Stimulated activated naive B cell treated with anti-CD40 and anti-IgM and Interleukin-4, amounts not matched to agents 10 μg/mL and 1 μg/mL and 100 μg/mL, for 72 hours (primary cell): Measurements from ENCODE around the gene NAP1L5.

Experiments
- ATAC-seq, 2 donors: fragments of 150-1000 bp; cut with Tn5 transposase; replicated peaks; 2 replicates each; pipeline ENCODE4 v1.10.0; 2021; ENCODE audit warnings: moderate library complexity in 1 of 2
- DNase-seq: peaks from one replicate; pipeline ENCODE4 v3.0.0; 2021
- H3K27ac Mint-ChIP-seq: one replicate; pipeline ENCODE4 v1.8.0; 2022; ENCODE audit warnings: mild to moderate bottlenecking, mixed read lengths
- H3K27me3 Mint-ChIP-seq, 2 donors: one replicate each; pipeline ENCODE4 v1.8.0; 2022; ENCODE audit warnings: mixed read lengths in 2 of 2
- H3K36me3 Mint-ChIP-seq, 2 donors: one replicate each; pipeline ENCODE4 v1.8.0; 2022; ENCODE audit warnings: mixed read lengths in 2 of 2, mild to moderate bottlenecking in 1 of 2
- H3K4me1 Mint-ChIP-seq, 2 donors: one replicate each; pipeline ENCODE4 v1.8.0; 2022; ENCODE audit warnings: mixed read lengths in 2 of 2, mild to moderate bottlenecking in 1 of 2
- H3K4me3 Mint-ChIP-seq, 2 donors: one replicate each; pipeline ENCODE4 v1.8.0; 2022; ENCODE audit warnings: mild to moderate bottlenecking in 2 of 2, mixed read lengths in 2 of 2, moderate library complexity in 1 of 2
- H3K9me3 Mint-ChIP-seq, 2 donors: one replicate each; pipeline ENCODE4 v1.8.0; 2022; ENCODE audit warnings: mixed read lengths in 2 of 2, mild to moderate bottlenecking in 1 of 2

NAP1L5 gene

DNA sequence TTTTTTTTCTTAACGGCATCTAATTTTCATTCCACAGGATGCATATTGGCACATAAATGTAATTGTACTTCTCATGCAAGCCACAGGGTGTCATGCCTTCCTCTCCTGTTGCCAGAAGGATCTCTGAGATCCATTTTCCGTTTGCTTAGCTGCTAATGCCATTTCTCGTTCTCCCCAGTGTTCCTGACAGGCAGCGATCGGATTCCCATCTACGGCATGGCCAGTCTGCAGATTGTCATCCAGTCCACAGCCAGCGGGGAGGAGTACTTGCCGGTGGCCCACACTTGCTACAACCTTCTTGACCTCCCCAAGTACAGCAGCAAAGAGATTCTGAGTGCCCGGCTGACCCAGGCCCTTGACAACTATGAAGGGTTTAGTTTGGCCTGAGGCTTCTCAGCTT lies 8.9 kb upstream of the NAP1L5 start:
- DNase-seq (no peak), ATAC-seq (no peak)
- Mint-ChIP-seq H3K36me3 (peaks cover 23 to 53% of the 10 kb centered on the region in 2 donors), H3K27me3 (no peaks in the 10 kb centered on the region), H3K27ac (no peak overlapping the region), H3K4me3 (no peak overlapping the region), H3K4me1 (no peaks in the 10 kb centered on the region), H3K9me3 (no peaks in the 10 kb centered on the region)

DNA sequence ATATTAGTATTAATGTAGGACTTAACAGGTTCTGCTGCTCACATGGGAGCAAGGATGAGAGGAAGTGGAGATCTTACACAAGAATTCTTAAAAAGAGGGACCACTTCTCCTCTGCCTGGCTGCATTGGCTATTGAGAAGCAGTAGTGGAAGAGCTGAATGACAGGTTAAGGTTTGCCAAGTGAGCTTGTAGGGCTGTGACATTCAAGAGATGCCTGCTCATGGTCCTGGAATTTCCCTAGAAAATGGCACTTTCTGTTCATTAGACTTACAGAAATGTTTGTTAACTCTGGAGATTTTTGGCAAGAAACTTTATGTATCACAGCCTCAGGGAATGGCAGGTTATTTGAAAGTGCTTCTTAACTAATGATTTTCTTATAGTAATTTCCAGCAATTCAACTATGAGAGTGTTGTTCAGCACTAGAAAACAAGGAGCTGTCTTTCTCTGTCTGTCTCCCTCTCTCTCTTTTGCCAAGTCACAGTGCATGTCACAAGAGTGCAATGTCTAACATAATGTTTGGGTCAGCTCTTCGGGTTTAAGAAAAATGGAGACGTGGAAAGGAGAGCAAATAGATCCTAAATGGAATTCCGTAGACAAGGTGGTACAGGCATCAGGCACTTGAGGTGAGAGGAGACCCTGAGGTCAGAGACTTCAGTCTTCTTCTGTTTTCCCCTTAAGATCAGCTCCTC lies 8.3 kb upstream of the NAP1L5 start:
- no peaks in the 10 kb centered on the region for H3K9me3 Mint-ChIP-seq
- no peak overlapping the region for H3K4me3 Mint-ChIP-seq
- DNase-seq (no peak), ATAC-seq (peak in 1 of 2 donors; percentile 34)
- H3K4me1 Mint-ChIP-seq: no peaks in the 10 kb centered on the region
- no peak overlapping the region for H3K27ac Mint-ChIP-seq
- peaks cover 23 to 53% of the 10 kb centered on the region in 2 donors for H3K36me3 Mint-ChIP-seq
- no peaks in the 10 kb centered on the region for H3K27me3 Mint-ChIP-seq

DNA sequence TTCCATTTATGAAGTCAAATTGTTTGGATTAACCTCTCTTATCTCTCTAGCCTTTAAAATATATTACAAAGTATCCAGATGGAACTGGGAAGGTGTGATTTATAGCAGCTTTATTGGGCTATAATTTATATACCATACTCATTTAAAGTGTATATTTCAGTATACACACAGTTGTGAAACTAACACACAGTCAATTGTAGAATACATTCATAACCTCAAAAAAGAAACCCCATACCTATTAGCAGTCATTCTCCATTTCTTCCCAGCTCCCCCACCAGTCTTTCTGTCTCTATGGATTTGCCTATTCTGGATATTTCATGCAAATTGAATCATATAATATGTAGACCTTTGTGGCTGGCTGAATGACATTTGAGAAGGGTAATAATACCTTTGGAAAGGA lies 7.6 kb upstream of the NAP1L5 start:
- H3K27me3 Mint-ChIP-seq: no peaks in the 10 kb centered on the region
- H3K9me3 Mint-ChIP-seq: no peaks in the 10 kb centered on the region
- H3K27ac Mint-ChIP-seq: no peak overlapping the region
- no peaks in the 10 kb centered on the region for H3K4me1 Mint-ChIP-seq
- ATAC-seq (no peak), DNase-seq (no peak)
- no peak overlapping the region for H3K4me3 Mint-ChIP-seq
- peaks cover 23 to 53% of the 10 kb centered on the region in 2 donors for H3K36me3 Mint-ChIP-seq

DNA sequence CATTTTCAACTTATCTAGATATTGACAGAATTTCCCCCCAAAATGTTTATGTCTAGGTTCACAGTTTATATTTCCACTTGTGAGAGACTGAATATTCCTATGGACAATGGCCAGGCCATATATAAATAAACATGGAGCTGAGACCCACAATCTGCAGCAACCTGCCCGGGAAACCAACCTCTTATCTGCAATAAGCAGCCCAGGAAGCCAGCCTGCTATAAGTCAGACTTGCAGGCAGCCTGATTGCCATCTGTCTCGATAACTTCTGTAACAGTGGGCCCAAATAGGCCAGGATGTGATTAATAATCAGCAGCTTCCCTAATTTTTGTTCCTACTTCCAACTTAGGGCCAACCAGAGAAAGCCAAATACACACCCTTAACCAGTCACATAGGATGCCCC lies 5.2 kb upstream of the NAP1L5 start:
- DNase-seq: no peak
- H3K4me1 Mint-ChIP-seq: peaks cover 6% of the 10 kb centered on the region in 2 donors
- H3K9me3 Mint-ChIP-seq: peaks cover 0 to 4% of the 10 kb centered on the region in 2 donors
- no peak overlapping the region for H3K4me3 Mint-ChIP-seq
- H3K36me3 Mint-ChIP-seq: peaks cover 21 to 47% of the 10 kb centered on the region in 2 donors
- no peak overlapping the region for H3K27ac Mint-ChIP-seq
- H3K27me3 Mint-ChIP-seq: no peaks in the 10 kb centered on the region
- no peak for ATAC-seq

GRCh38 chr4:88698519-88698918 lies 890 bp upstream of the NAP1L5 start:
- no peak for ATAC-seq
- Mint-ChIP-seq H3K36me3 (peaks cover 12 to 27% of the 10 kb centered on the region in 2 donors), H3K27ac (no peak overlapping the region), H3K4me3 (no peak overlapping the region), H3K9me3 (peaks cover 0 to 4% of the 10 kb centered on the region in 2 donors), H3K27me3 (no peaks in the 10 kb centered on the region), H3K4me1 (peaks cover 11 to 16% of the 10 kb centered on the region in 2 donors)
- DNase-seq: no peak

GRCh38 chr4:88697141-88697540 lies 488 bp downstream of the NAP1L5 start:
- peak overlapping the region; percentile 91 for H3K27ac Mint-ChIP-seq
- ATAC-seq (peak in 1 of 2 donors; percentile 36), DNase-seq (no peak)
- H3K4me1 Mint-ChIP-seq: peaks cover 11 to 16% of the 10 kb centered on the region in 2 donors
- no peaks in the 10 kb centered on the region for H3K27me3 Mint-ChIP-seq
- peaks cover 0 to 4% of the 10 kb centered on the region in 2 donors for H3K9me3 Mint-ChIP-seq
- H3K36me3 Mint-ChIP-seq: peaks cover 12 to 20% of the 10 kb centered on the region in 2 donors
- peak overlapping the region; percentile 86 to 93 for H3K4me3 Mint-ChIP-seq

DNA sequence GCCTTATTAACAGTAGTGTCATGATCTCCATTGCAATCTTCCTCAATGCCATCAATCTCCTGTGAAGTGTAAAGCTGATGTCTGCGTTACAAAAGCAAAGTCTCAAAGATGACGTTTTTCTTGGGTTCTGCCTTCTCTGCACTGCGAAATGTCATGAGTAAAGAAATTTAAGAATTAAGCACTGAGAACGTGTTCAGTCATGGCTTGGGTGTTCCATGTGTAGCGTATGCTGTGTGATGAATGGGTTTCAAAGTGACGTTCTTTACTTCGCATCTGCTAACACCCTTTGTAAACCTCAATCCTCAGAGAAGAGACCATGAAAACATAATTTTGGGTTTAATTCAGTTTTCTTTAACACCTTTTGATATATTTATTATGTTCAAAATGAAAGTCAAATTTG lies 999 bp downstream of the NAP1L5 start:
- no peak for DNase-seq
- no peak for ATAC-seq
- Mint-ChIP-seq H3K9me3 (peaks cover 0 to 4% of the 10 kb centered on the region in 2 donors), H3K4me1 (peaks cover 11 to 16% of the 10 kb centered on the region in 2 donors), H3K27me3 (no peaks in the 10 kb centered on the region), H3K4me3 (peak overlapping the region in 1 of 2 donors; percentile 93), H3K36me3 (peaks cover 12 to 20% of the 10 kb centered on the region in 2 donors), H3K27ac (no peak overlapping the region)

GRCh38 chr4:88693792-88694191 lies 3.8 kb downstream of the NAP1L5 start:
- Mint-ChIP-seq H3K27me3 (no peaks in the 10 kb centered on the region), H3K4me1 (peaks cover 9 to 16% of the 10 kb centered on the region in 2 donors), H3K36me3 (peaks cover 16 to 22% of the 10 kb centered on the region in 2 donors), H3K4me3 (no peak overlapping the region), H3K9me3 (no peaks in the 10 kb centered on the region), H3K27ac (no peak overlapping the region)
- ATAC-seq (no peak), DNase-seq (no peak)

- Mint-ChIP-seq H3K9me3 (no peaks in the 10 kb centered on the region), H3K27me3 (no peaks in the 10 kb centered on the region), H3K36me3 (peaks cover 20 to 26% of the 10 kb centered on the region in 2 donors), H3K4me3 (no peak overlapping the region), H3K27ac (no peak overlapping the region), H3K4me1 (no peaks in the 10 kb centered on the region)
- ATAC-seq (no peak), DNase-seq (no peak)
Observed at GRCh38 chr4:88690355-88690754, 7.3 kb downstream of the NAP1L5 start.

GRCh38 chr4:88681209-88681608 lies 16.4 kb downstream of the NAP1L5 start:
- Mint-ChIP-seq H3K9me3 (peaks cover 0 to 1% of the 10 kb centered on the region in 2 donors), H3K27me3 (no peaks in the 10 kb centered on the region), H3K36me3 (peaks cover 39 to 66% of the 10 kb centered on the region in 2 donors), H3K4me3 (no peak overlapping the region), H3K27ac (no peak overlapping the region), H3K4me1 (no peaks in the 10 kb centered on the region)
- DNase-seq (no peak), ATAC-seq (no peak)

DNA sequence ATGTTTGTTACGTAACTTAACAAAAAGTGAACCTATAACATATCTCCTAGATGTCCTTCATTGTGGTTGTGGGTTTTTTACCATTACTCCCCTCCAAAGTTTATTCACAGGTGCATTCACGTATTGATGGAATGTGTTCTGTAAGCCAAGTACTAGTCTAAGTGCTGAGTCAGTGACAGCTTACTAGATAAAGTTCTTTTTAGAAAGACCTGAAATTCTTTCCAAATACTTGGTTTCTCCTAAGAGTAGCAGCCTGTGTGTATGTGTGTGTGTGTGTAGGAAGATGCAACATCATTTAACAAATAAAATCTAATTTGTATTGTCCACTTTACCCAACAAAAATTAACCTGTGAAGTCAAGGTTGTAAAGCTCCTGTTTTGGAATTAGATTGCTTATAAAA lies 22.1 kb downstream of the NAP1L5 start:
- Mint-ChIP-seq H3K4me1 (no peaks in the 10 kb centered on the region), H3K36me3 (peaks cover 20 to 36% of the 10 kb centered on the region in 2 donors), H3K4me3 (no peak overlapping the region), H3K27ac (no peak overlapping the region), H3K27me3 (no peaks in the 10 kb centered on the region), H3K9me3 (no peaks in the 10 kb centered on the region)
- ATAC-seq (no peak), DNase-seq (no peak)

DNA sequence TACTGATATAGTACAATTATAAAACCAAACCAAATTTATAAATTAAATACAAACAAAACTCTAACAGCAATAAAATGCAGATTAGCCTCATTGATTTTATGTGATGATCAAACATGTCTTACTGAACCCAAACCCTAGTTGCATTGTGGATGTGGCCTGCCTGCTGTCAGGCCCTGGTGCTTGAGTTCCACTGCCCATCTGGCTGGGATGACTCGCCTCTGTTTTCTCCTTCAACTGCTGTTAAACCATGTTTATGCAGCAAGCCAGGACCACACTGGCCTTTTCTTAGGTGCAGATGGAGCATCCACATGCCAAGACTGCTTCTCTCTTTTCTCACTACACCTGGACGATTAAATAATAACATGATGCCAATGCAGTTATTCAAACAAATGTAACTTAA lies 22.6 kb downstream of the NAP1L5 start:
- H3K27ac Mint-ChIP-seq: no peak overlapping the region
- H3K4me1 Mint-ChIP-seq: no peaks in the 10 kb centered on the region
- DNase-seq (no peak), ATAC-seq (no peak)
- no peaks in the 10 kb centered on the region for H3K27me3 Mint-ChIP-seq
- H3K36me3 Mint-ChIP-seq: peaks cover 20 to 33% of the 10 kb centered on the region in 2 donors
- no peaks in the 10 kb centered on the region for H3K9me3 Mint-ChIP-seq
- H3K4me3 Mint-ChIP-seq: no peak overlapping the region

DNA sequence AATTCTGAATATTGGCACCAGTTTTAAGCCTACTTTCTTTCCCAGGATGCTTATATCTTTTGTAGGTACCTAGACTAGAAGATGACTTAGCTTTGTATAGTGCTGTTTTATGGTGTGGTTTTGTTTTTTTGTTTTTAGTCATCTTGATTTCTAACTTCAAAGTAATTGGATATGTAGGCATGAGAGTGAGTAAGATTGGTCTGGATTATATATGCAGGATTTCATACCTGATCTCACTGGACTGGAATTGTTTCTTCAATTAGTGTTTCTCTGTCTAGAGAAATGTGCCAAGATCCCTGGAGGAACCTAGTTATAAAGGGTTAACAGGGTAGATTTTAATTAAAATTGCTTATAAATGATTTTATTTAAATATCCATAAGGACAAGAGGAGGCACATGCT lies 23.1 kb downstream of the NAP1L5 start:
- no peak overlapping the region for H3K4me3 Mint-ChIP-seq
- no peak for DNase-seq
- H3K9me3 Mint-ChIP-seq: no peaks in the 10 kb centered on the region
- H3K36me3 Mint-ChIP-seq: peaks cover 17 to 32% of the 10 kb centered on the region in 2 donors
- no peaks in the 10 kb centered on the region for H3K4me1 Mint-ChIP-seq
- no peak for ATAC-seq
- H3K27ac Mint-ChIP-seq: no peak overlapping the region
- no peaks in the 10 kb centered on the region for H3K27me3 Mint-ChIP-seq

DNA sequence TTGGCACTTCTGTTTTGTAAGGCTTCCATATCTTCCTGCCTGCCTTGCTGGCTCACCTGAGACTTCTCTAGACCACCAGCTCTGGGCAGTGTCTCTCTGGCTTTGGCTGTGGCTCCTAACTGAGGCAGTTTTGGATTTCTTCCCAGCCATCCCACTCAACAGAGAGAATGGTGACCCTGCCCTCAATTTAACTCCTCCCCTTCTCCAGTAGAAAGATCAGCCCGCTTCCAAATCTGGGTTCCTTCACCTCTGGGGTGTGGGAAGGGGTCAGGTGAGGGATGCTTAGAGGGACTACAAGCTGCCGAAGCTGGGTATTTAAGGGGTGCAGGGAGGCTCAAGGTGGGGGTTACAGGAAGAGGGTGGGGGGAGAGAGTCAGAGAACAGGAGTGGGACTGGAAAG lies 23.7 kb downstream of the NAP1L5 start:
- Mint-ChIP-seq H3K36me3 (peaks cover 11 to 26% of the 10 kb centered on the region in 2 donors), H3K9me3 (no peaks in the 10 kb centered on the region), H3K4me3 (no peak overlapping the region), H3K27ac (no peak overlapping the region), H3K27me3 (no peaks in the 10 kb centered on the region), H3K4me1 (no peaks in the 10 kb centered on the region)
- ATAC-seq: no peak
- DNase-seq: no peak

GRCh38 chr4:88672987-88673386 lies 24.6 kb downstream of the NAP1L5 start:
- no peaks in the 10 kb centered on the region for H3K27me3 Mint-ChIP-seq
- H3K36me3 Mint-ChIP-seq: peaks cover 7 to 22% of the 10 kb centered on the region in 2 donors
- DNase-seq (no peak), ATAC-seq (peak; percentile 59 to 77)
- H3K9me3 Mint-ChIP-seq: no peaks in the 10 kb centered on the region
- no peak overlapping the region for H3K27ac Mint-ChIP-seq
- H3K4me1 Mint-ChIP-seq: no peaks in the 10 kb centered on the region
- no peak overlapping the region for H3K4me3 Mint-ChIP-seq
